HepG2 (cell line): ENCODE measurements around the gene PPP1R13L. TPM values are rescaled to one million over a fixed set of nuclear protein-coding genes. Genes with fewer than 3 reads are reported as not detected.

ENCODE experiments used
- ARHGAP35 ChIP-seq: sonication (generic); formaldehyde crosslinking; IDR thresholded peaks from 2 replicates; pipeline ENCODE4 v1.9.0; 2022; ENCODE audit warnings: mild to moderate bottlenecking, inconsistent platforms, moderate library complexity, missing genetic modification reagents, borderline replicate concordance
- ESRRA ChIP-seq: sonication (generic); formaldehyde crosslinking; IDR thresholded peaks from 2 replicates; pipeline ENCODE4 v1.5.1; 2020; ENCODE audit warnings: mild to moderate bottlenecking, low read depth, missing genetic modification reagents
- FOXA1 ChIP-seq, 2 experiments: fragments of 450-650 bp in 1 of 2; sonication (generic) in 1 of 2; formaldehyde crosslinking in 1 of 2; IDR thresholded peaks; 2 replicates each; pipeline versions ENCODE4 v1.4.0 to v1.6.1; 2016 to 2020; ENCODE audit warnings: missing genetic modification reagents in 1 of 2
- RBM39 ChIP-seq: fragments of 200-400 bp; formaldehyde crosslinking; IDR thresholded peaks from one replicate; pipeline ENCODE4 v1.6.1; 2018; ENCODE audit warnings: antibody characterized with exemption, mild to moderate bottlenecking, low read depth, low read length; ENCODE audit not compliant: poor library complexity, severe bottlenecking
- SNAPC2 ChIP-seq: sonication (generic); formaldehyde crosslinking; IDR thresholded peaks from 2 replicates; pipeline ENCODE4 v1.8.1; 2022; ENCODE audit warnings: mild to moderate bottlenecking, missing genetic modification reagents
- SRF ChIP-seq: IDR thresholded peaks from 2 replicates; pipeline ENCODE4 v1.6.1; 2011; ENCODE audit warnings: mild to moderate bottlenecking, low read depth, low read length, moderate library complexity
- TEAD2 ChIP-seq: sonication (generic); formaldehyde crosslinking; IDR thresholded peaks from 2 replicates; pipeline ENCODE4 v1.9.0; 2021; ENCODE audit warnings: missing genetic modification reagents
- ZBTB42 ChIP-seq: sonication (generic); formaldehyde crosslinking; IDR thresholded peaks from 2 replicates; pipeline ENCODE4 v1.5.0; 2020; ENCODE audit warnings: mild to moderate bottlenecking, missing genetic modification reagents
- ZNF326 ChIP-seq: sonication (generic); formaldehyde crosslinking; IDR thresholded peaks from 2 replicates; pipeline ENCODE4 v1.4.0; 2020; ENCODE audit warnings: missing genetic modification reagents, borderline replicate concordance
- ZNF484 ChIP-seq: sonication (generic); formaldehyde crosslinking; IDR thresholded peaks from 2 replicates; pipeline ENCODE4 v1.5.1; 2020; ENCODE audit warnings: mild to moderate bottlenecking, low read depth, missing genetic modification reagents, borderline replicate concordance
- polyA plus RNA-seq, 8 experiments: library from polyadenylated mRNA; depleted of rRNA in 3 of 8; stranded (reverse) in 7 of 8; unstranded in 1 of 8; fragments of >200 nt; fragmentation: Illumina TruSeq in 4 of 8; extraction: Trizol in 4 of 8; gene quantifications; 2 replicates each; pipeline versions ENCODE4 v1.2.1 to v1.2.3, GENCODE V29; 2011 to 2016; ENCODE audit warnings: low read depth in 4 of 8, missing spikeins in 1 of 8, mixed read lengths in 1 of 8; ENCODE audit not compliant: insufficient read depth in 1 of 8
- total RNA-seq, 5 experiments: library from RNA; depleted of rRNA; stranded (reverse); fragments of >200 nt; fragmentation: Illumina TruSeq; extraction: Trizol; gene quantifications; 2 replicates each; pipeline ENCODE4 v1.2.3, GENCODE V29; 2016; ENCODE audit warnings: low read depth in 1 of 5
- TF ChIP-seq, protein P1 (sequence below): sonication (generic); formaldehyde crosslinking; IDR thresholded peaks from 2 replicates; pipeline ENCODE4 v1.4.0; 2020; ENCODE audit warnings: mild to moderate bottlenecking, missing genetic modification reagents
- TF ChIP-seq, protein P2 (sequence below): IDR thresholded peaks from 2 replicates; pipeline ENCODE4 v1.6.1; 2016; ENCODE audit warnings: mild to moderate bottlenecking
- TF ChIP-seq, protein P3 (sequence below): sonication (generic); formaldehyde crosslinking; IDR thresholded peaks from 2 replicates; pipeline ENCODE4 v1.8.0; 2022; ENCODE audit warnings: missing genetic modification reagents, mild to moderate bottlenecking, moderate library complexity, borderline replicate concordance
- TF ChIP-seq, protein P4 (sequence below): sonication (generic); formaldehyde crosslinking; IDR thresholded peaks from 2 replicates; pipeline ENCODE4 v1.5.1; 2020; ENCODE audit warnings: mild to moderate bottlenecking, missing genetic modification reagents, moderate library complexity
- TF ChIP-seq, protein P5 (sequence below): sonication (generic); formaldehyde crosslinking; conservative IDR thresholded peaks from 2 replicates; pipeline ENCODE4 v1.4.0; 2020; ENCODE audit warnings: missing genetic modification reagents

The PPP1R13L gene
- total and polyA plus RNA-seq, 2 of the 13 experiments (the other 11 are each of a cell fraction or from before 2014, with no cell fraction given) = 1.3 to 6.6 TPM

DNA sequence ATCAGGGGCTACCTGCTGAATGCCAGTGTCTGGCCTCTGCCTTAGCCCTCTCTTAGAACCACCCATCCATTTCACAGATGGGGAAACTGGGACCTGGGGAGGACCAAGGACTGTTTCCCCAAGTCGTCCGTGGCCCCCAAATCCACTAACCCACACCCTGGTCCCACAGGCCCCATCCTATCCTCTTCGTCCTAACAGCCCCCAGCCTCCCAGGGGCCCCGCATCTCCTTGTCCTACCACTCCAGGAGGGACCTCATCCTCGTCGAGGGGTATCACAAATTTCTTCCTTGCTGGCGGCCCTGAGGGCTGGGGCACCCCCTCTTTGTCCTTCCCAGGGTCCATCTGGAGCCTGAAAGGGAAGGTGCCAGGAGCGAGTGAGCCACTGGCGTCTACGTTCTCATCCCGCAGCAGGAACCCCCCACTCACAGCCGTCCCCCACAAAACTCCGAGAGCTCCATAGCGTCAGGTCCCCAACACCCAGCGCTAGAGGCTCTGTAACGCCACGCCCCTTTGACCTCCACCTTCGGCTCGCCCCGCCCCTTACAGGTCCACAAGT lies 18.2 kb upstream of the PPP1R13L start (continued):
- TF ChIP-seq, protein P1, sequence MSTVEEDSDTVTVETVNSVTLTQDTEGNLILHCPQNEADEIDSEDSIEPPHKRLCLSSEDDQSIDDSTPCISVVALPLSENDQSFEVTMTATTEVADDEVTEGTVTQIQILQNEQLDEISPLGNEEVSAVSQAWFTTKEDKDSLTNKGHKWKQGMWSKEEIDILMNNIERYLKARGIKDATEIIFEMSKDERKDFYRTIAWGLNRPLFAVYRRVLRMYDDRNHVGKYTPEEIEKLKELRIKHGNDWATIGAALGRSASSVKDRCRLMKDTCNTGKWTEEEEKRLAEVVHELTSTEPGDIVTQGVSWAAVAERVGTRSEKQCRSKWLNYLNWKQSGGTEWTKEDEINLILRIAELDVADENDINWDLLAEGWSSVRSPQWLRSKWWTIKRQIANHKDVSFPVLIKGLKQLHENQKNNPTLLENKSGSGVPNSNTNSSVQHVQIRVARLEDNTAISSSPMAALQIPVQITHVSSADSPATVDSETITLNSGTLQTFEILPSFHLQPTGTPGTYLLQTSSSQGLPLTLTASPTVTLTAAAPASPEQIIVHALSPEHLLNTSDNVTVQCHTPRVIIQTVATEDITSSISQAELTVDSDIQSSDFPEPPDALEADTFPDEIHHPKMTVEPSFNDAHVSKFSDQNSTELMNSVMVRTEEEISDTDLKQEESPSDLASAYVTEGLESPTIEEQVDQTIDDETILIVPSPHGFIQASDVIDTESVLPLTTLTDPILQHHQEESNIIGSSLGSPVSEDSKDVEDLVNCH (CRISPR knock-in tag) = no peak
- TF ChIP-seq ZBTB42 (CRISPR knock-in tag) (no peak), ZNF484 (no peak), FOXA1 (IDR thresholded peaks at IDR 0.05) (no peak), FOXA1 (CRISPR knock-in tag; IDR thresholded peaks at IDR 0.05) (no peak), RBM39 (no peak), TEAD2 (CRISPR knock-in tag) (no peak), SRF (no peak), ARHGAP35 (CRISPR knock-in tag) (no peak), ZNF326 (CRISPR knock-in tag) (no peak), ESRRA (CRISPR knock-in tag) (0 out of 2 replicates have a peak, but pooled peaks have one; percentile 10), SNAPC2 (0 out of 2 replicates have a peak, but pooled peaks have one; percentile 34)
- TF ChIP-seq, protein P2, sequence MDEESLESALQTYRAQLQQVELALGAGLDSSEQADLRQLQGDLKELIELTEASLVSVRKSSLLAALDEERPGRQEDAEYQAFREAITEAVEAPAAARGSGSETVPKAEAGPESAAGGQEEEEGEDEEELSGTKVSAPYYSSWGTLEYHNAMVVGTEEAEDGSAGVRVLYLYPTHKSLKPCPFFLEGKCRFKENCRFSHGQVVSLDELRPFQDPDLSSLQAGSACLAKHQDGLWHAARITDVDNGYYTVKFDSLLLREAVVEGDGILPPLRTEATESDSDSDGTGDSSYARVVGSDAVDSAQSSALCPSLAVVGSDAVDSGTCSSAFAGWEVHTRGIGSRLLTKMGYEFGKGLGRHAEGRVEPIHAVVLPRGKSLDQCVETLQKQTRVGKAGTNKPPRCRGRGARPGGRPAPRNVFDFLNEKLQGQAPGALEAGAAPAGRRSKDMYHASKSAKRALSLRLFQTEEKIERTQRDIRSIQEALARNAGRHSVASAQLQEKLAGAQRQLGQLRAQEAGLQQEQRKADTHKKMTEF = no peak
- TF ChIP-seq, protein P3, sequence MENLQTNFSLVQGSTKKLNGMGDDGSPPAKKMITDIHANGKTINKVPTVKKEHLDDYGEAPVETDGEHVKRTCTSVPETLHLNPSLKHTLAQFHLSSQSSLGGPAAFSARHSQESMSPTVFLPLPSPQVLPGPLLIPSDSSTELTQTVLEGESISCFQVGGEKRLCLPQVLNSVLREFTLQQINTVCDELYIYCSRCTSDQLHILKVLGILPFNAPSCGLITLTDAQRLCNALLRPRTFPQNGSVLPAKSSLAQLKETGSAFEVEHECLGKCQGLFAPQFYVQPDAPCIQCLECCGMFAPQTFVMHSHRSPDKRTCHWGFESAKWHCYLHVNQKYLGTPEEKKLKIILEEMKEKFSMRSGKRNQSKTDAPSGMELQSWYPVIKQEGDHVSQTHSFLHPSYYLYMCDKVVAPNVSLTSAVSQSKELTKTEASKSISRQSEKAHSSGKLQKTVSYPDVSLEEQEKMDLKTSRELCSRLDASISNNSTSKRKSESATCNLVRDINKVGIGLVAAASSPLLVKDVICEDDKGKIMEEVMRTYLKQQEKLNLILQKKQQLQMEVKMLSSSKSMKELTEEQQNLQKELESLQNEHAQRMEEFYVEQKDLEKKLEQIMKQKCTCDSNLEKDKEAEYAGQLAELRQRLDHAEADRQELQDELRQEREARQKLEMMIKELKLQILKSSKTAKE (CRISPR knock-in tag) = no peak
- TF ChIP-seq, protein P4, sequence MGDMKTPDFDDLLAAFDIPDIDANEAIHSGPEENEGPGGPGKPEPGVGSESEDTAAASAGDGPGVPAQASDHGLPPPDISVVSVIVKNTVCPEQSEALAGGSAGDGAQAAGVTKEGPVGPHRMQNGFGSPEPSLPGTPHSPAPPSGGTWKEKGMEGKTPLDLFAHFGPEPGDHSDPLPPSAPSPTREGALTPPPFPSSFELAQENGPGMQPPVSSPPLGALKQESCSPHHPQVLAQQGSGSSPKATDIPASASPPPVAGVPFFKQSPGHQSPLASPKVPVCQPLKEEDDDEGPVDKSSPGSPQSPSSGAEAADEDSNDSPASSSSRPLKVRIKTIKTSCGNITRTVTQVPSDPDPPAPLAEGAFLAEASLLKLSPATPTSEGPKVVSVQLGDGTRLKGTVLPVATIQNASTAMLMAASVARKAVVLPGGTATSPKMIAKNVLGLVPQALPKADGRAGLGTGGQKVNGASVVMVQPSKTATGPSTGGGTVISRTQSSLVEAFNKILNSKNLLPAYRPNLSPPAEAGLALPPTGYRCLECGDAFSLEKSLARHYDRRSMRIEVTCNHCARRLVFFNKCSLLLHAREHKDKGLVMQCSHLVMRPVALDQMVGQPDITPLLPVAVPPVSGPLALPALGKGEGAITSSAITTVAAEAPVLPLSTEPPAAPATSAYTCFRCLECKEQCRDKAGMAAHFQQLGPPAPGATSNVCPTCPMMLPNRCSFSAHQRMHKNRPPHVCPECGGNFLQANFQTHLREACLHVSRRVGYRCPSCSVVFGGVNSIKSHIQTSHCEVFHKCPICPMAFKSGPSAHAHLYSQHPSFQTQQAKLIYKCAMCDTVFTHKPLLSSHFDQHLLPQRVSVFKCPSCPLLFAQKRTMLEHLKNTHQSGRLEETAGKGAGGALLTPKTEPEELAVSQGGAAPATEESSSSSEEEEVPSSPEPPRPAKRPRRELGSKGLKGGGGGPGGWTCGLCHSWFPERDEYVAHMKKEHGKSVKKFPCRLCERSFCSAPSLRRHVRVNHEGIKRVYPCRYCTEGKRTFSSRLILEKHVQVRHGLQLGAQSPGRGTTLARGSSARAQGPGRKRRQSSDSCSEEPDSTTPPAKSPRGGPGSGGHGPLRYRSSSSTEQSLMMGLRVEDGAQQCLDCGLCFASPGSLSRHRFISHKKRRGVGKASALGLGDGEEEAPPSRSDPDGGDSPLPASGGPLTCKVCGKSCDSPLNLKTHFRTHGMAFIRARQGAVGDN (CRISPR knock-in tag) = no peak
- TF ChIP-seq, protein P5, sequence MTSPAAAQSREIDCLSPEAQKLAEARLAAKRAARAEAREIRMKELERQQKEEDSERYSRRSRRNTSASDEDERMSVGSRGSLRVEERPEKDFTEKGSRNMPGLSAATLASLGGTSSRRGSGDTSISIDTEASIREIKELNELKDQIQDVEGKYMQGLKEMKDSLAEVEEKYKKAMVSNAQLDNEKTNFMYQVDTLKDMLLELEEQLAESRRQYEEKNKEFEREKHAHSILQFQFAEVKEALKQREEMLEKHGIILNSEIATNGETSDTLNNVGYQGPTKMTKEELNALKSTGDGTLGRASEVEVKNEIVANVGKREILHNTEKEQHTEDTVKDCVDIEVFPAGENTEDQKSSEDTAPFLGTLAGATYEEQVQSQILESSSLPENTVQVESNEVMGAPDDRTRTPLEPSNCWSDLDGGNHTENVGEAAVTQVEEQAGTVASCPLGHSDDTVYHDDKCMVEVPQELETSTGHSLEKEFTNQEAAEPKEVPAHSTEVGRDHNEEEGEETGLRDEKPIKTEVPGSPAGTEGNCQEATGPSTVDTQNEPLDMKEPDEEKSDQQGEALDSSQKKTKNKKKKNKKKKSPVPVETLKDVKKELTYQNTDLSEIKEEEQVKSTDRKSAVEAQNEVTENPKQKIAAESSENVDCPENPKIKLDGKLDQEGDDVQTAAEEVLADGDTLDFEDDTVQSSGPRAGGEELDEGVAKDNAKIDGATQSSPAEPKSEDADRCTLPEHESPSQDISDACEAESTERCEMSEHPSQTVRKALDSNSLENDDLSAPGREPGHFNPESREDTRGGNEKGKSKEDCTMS (CRISPR knock-in tag) = no peak
